Astrocyte of the spinal cord (primary cell): ENCODE data around the gene PCBD1.

ENCODE experiments used
- DNase-seq: peaks from one replicate; pipeline ENCODE4 v3.0.0; 2011; ENCODE audit warnings: low read depth, low spot score
- H3K4me3 ChIP-seq: 2 replicates; pipeline ENCODE4 v1.5.1; 2011; ENCODE audit warnings: low read depth, mild to moderate bottlenecking, low read length, moderate library complexity
- in situ Hi-C: cut with HindIII; loops from 2 replicates; pipeline ENCODE4 v1.10.0; 2017; ENCODE audit warnings: low sequenced_read_pairs
- TF ChIP-seq, protein P1 (sequence below): IDR thresholded peaks from 2 replicates; pipeline ENCODE4 v1.5.1; 2012; ENCODE audit warnings: low read depth, mild to moderate bottlenecking, low read length, inconsistent platforms

The PCBD1 gene

DNA sequence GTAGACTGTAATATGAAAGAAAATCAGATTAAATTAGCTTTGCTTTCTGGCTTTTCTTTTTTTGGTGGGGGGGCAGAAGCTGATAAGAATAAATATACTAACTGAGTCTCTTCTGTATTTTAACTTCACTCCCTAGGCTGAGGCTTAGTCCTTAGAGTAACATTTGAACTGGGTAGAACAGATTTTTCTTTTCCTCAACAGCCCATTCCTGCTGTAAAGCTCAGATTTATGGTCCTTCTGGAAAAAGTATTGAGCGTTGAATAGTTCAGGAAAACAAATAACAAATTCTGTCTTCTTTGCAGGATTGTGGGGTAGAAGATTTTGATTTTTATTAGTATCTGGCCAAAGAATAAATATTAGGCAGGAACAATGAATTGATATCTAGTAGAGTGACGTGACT lies 54.8 kb downstream of the PCBD1 start:
- H3K4me3 ChIP-seq = no peak overlapping the region
- no peak for DNase-seq
- in situ Hi-C loops = no loop called here
- TF ChIP-seq, protein P1, sequence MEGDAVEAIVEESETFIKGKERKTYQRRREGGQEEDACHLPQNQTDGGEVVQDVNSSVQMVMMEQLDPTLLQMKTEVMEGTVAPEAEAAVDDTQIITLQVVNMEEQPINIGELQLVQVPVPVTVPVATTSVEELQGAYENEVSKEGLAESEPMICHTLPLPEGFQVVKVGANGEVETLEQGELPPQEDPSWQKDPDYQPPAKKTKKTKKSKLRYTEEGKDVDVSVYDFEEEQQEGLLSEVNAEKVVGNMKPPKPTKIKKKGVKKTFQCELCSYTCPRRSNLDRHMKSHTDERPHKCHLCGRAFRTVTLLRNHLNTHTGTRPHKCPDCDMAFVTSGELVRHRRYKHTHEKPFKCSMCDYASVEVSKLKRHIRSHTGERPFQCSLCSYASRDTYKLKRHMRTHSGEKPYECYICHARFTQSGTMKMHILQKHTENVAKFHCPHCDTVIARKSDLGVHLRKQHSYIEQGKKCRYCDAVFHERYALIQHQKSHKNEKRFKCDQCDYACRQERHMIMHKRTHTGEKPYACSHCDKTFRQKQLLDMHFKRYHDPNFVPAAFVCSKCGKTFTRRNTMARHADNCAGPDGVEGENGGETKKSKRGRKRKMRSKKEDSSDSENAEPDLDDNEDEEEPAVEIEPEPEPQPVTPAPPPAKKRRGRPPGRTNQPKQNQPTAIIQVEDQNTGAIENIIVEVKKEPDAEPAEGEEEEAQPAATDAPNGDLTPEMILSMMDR = no peak
